PC-9 (cell line): Measurements from ENCODE around the gene TGFB3. TPM values are rescaled to one million over a fixed set of nuclear protein-coding genes. Genes with fewer than 3 reads are reported as not detected.

ENCODE experiments used
- BruUV-seq: library from RNA; stranded (reverse); fragments of 400-500 nt; replicated peaks from 2 replicates; lab custom pipeline; 2021; lab: Mats Ljungman, UMichigan
- CTCF ChIA-PET: fragments of 300-600 bp; sonication (Branson Sonifier 250); formaldehyde crosslinking; loops from one replicate; lab custom pipeline; 2022; ENCODE audit warnings: antibody characterized with exemption; lab: Charles Lee
- POLR2A ChIA-PET: fragments of 300-600 bp; sonication (Branson Sonifier 250); formaldehyde crosslinking; loops from one replicate; lab custom pipeline; 2022; ENCODE audit warnings: antibody characterized with exemption; ENCODE audit not compliant: unreplicated experiment; lab: Charles Lee
- DNase-seq, 2 experiments: peaks; one replicate each; pipeline versions ENCODE4 v3.0.0 to v3.0.0-alpha.2; 2015 to 2022; ENCODE audit warnings: mixed read lengths in 1 of 2
- H2AFZ ChIP-seq: fragments of 200-600 bp; sonication (generic); 2 replicates; pipeline ENCODE4 v1.8.1; 2017; ENCODE audit warnings: antibody characterized with exemption
- H3F3A ChIP-seq: fragments of 200-600 bp; sonication (generic); 2 replicates; pipeline ENCODE4 v1.8.1; 2017; ENCODE audit warnings: antibody characterized with exemption, mild to moderate bottlenecking, low read depth; ENCODE audit not compliant: insufficient read depth
- H3K27ac ChIP-seq: fragments of 200-600 bp; sonication (generic); 2 replicates; pipeline ENCODE4 v1.6.1; 2016; ENCODE audit warnings: mixed run types
- H3K27me3 ChIP-seq: fragments of 200-600 bp; sonication (generic); 2 replicates; pipeline ENCODE4 v1.6.1; 2016; ENCODE audit warnings: low read depth, mixed run types; ENCODE audit not compliant: insufficient read depth
- H3K36me3 ChIP-seq: fragments of 200-600 bp; sonication (generic); 2 replicates; pipeline ENCODE4 v1.6.1; 2016; ENCODE audit warnings: low read depth, mixed run types
- H3K4me1 ChIP-seq: fragments of 200-600 bp; sonication (generic); replicated peaks from 2 replicates; pipeline ENCODE4 v1.6.1; 2016; ENCODE audit warnings: mixed run types; ENCODE audit not compliant: insufficient read depth
- H3K4me2 ChIP-seq: fragments of 200-600 bp; sonication (generic); 2 replicates; pipeline ENCODE4 v1.6.1; 2017; ENCODE audit warnings: mixed run types
- H3K4me3 ChIP-seq: fragments of 200-600 bp; sonication (generic); 2 replicates; pipeline ENCODE4 v1.6.1; 2016; ENCODE audit warnings: mixed run types
- H3K79me2 ChIP-seq: fragments of 200-600 bp; sonication (generic); 2 replicates; pipeline ENCODE4 v1.6.1; 2017; ENCODE audit warnings: low read depth, mixed run types
- H3K9me2 ChIP-seq: fragments of 200-600 bp; sonication (generic); 2 replicates; pipeline ENCODE4 v1.8.1; 2017; ENCODE audit warnings: mild to moderate bottlenecking; ENCODE audit not compliant: insufficient read depth
- H3K9me3 ChIP-seq: fragments of 200-600 bp; sonication (generic); 2 replicates; pipeline ENCODE4 v1.8.1; 2016; ENCODE audit warnings: low read depth; ENCODE audit not compliant: insufficient read depth
- H4K20me1 ChIP-seq: fragments of 200-600 bp; sonication (generic); 2 replicates; pipeline ENCODE4 v1.8.1; 2017; ENCODE audit not compliant: insufficient read depth
- CTCF ChIP-seq: fragments of 200-600 bp; sonication (generic); conservative IDR thresholded peaks from 2 replicates; pipeline ENCODE4 v1.6.1; 2017; ENCODE audit warnings: mixed run types, antibody characterized with exemption, mild to moderate bottlenecking, moderate library complexity
- EZH2 ChIP-seq: fragments of 200-600 bp; sonication (generic); IDR thresholded peaks from 2 replicates; pipeline ENCODE4 v1.8.0; 2017; ENCODE audit warnings: antibody characterized with exemption, low read depth
- intact Hi-C: fragments of 100-400 bp; cut with micrococcal nuclease; formaldehyde crosslinking; loops from one replicate; pipeline ENCODE4 v1.10.0; 2022; ENCODE audit not compliant: unreplicated experiment
- total RNA-seq: library from RNA; stranded (reverse); gene quantifications from 2 replicates; pipeline ENCODE4 v1.2.3, GENCODE V29; 2021

The TGFB3 gene
- total RNA-seq, 1 experiment from 2014 or later: 2.8 TPM

GRCh38 chr14:76007852-76008251, 26.1 kb upstream of the TGFB3 start:
- CTCF ChIA-PET: no interaction called here
- intact Hi-C loops: no loop called here

DNA sequence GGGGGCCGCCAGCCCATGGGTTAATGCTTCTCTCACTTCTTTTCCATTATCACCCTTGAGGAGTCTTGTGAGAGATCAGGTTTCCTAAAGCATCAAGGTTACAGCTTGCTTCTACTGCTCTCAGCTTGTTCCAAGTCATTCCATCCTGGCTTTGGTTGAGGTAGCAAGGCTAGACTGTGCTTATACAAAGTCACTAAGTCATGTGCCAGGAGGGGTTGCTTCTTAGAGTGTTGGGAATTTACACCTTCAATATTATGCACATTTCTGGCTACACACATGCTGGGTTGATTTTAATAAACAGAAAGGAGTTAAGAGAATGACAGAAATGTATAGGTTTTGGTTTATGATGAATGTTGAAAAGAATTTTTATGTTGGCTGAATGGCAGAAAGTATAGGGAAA, 25.6 kb upstream of the TGFB3 start:
- Histone ChIP-seq H4K20me1 (no peaks in the 10 kb centered on the region), H3K9me3 (peaks cover 9% of the 10 kb centered on the region; the same call in 1 of the 2 replicates), H3K4me3 (no peak overlapping the region), H3K27ac (no peak overlapping the region), H3K36me3 (peaks cover 61% of the 10 kb centered on the region), H3K4me2 (no peak overlapping the region), H3F3A (no peaks in the 10 kb centered on the region), H3K79me2 (no peaks in the 10 kb centered on the region), H2AFZ (no peak overlapping the region), H3K27me3 (no peaks in the 10 kb centered on the region), H3K4me1 (no peaks in the 10 kb centered on the region), H3K9me2 (no peaks in the 10 kb centered on the region)
- intact Hi-C loops: no loop called here
- ChIA-PET POLR2A (no interaction called here), CTCF (no interaction called here)
- DNase-seq: no peak
- no TSS peak for BruUV-seq
- TF ChIP-seq CTCF (no peak), EZH2 (no peak)

More at GRCh38 chr14:76007852-76008251, 26.1 kb upstream of the TGFB3 start:
- Histone ChIP-seq H3K4me3 (no peak overlapping the region), H3K36me3 (peaks cover 57% of the 10 kb centered on the region), H3K79me2 (no peaks in the 10 kb centered on the region), H3K27ac (no peak overlapping the region), H3K9me3 (peaks cover 9% of the 10 kb centered on the region; the same call in 1 of the 2 replicates), H3K4me2 (no peak overlapping the region), H3K4me1 (no peaks in the 10 kb centered on the region), H2AFZ (no peak overlapping the region), H4K20me1 (no peaks in the 10 kb centered on the region), H3F3A (no peaks in the 10 kb centered on the region), H3K27me3 (no peaks in the 10 kb centered on the region), H3K9me2 (no peaks in the 10 kb centered on the region)
- DNase-seq: no peak
- TF ChIP-seq CTCF (no peak), EZH2 (no peak)
- POLR2A ChIA-PET: interaction anchor here (0.7 kb wide), 1 partner anchor 153 kb away, joined by 5 read pairs; no protein-coding TSS in a partner anchor
- no TSS peak for BruUV-seq

GRCh38 chr14:76006253-76006652, 24.5 kb upstream of the TGFB3 start:
- Histone ChIP-seq H3K9me2 (no peaks in the 10 kb centered on the region), H3K79me2 (no peaks in the 10 kb centered on the region), H3K4me2 (no peak overlapping the region), H3K27me3 (no peaks in the 10 kb centered on the region), H4K20me1 (no peaks in the 10 kb centered on the region), H3K4me3 (no peak overlapping the region), H3F3A (no peaks in the 10 kb centered on the region), H3K9me3 (peaks cover 9% of the 10 kb centered on the region; the same call in 1 of the 2 replicates), H2AFZ (no peak overlapping the region), H3K4me1 (no peaks in the 10 kb centered on the region), H3K27ac (no peak overlapping the region), H3K36me3 (peaks cover 66% of the 10 kb centered on the region)
- TF ChIP-seq CTCF: no peak
- TF ChIP-seq EZH2: no peak
- intact Hi-C loops: no loop called here
- CTCF ChIA-PET: no interaction called here
- POLR2A ChIA-PET: no interaction called here
- BruUV-seq: no TSS peak
- no peak for DNase-seq
